ENCODE results near the gene SHISA7.

- TF ChIP-seq, protein P1, sequence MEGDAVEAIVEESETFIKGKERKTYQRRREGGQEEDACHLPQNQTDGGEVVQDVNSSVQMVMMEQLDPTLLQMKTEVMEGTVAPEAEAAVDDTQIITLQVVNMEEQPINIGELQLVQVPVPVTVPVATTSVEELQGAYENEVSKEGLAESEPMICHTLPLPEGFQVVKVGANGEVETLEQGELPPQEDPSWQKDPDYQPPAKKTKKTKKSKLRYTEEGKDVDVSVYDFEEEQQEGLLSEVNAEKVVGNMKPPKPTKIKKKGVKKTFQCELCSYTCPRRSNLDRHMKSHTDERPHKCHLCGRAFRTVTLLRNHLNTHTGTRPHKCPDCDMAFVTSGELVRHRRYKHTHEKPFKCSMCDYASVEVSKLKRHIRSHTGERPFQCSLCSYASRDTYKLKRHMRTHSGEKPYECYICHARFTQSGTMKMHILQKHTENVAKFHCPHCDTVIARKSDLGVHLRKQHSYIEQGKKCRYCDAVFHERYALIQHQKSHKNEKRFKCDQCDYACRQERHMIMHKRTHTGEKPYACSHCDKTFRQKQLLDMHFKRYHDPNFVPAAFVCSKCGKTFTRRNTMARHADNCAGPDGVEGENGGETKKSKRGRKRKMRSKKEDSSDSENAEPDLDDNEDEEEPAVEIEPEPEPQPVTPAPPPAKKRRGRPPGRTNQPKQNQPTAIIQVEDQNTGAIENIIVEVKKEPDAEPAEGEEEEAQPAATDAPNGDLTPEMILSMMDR (IDR thresholded peaks at IDR 0.05): no peak
- TF ChIP-seq EZH2 (IDR thresholded peaks at IDR 0.05): no peak
Observed at GRCh38 chr19:55460670-55461258, 17.7 kb upstream of the SHISA7 start.
